GM19463 (cell line): ENCODE measurements around the gene IRF6.

Experiments used
- ATAC-seq: cut with Tn5 transposase; IDR thresholded peaks from one replicate; pipeline ENCODE4 v1.9.1; 2021; ENCODE audit warnings: mild to moderate bottlenecking, moderate library complexity; ENCODE audit not compliant: unreplicated experiment

The IRF6 gene

GRCh38 chr1:209736490-209737117 lies 69.3 kb downstream of the IRF6 start:
- ATAC-seq = no peak
